Parathyroid adenoma (tissue), 2 donors: Measurements from ENCODE around the gene APBA1.

Experiments
- H2AFZ ChIP-seq: fragments of 300-600 bp; sonication (generic); one replicate; pipeline ENCODE4 v1.7.0; 2017; ENCODE audit warnings: antibody characterized with exemption, mild to moderate bottlenecking
- H3K27ac ChIP-seq: fragments of 300-600 bp; sonication (generic); one replicate; pipeline ENCODE4 v1.7.0; 2017
- H3K27me3 ChIP-seq: fragments of 300-600 bp; sonication (generic); one replicate; pipeline ENCODE4 v1.7.0; 2017; ENCODE audit warnings: low read length; ENCODE audit not compliant: control insufficient read depth, insufficient read depth
- H3K36me3 ChIP-seq: fragments of 300-600 bp; sonication (generic); one replicate; pipeline ENCODE4 v1.7.0; 2017; ENCODE audit warnings: low read length; ENCODE audit not compliant: control insufficient read depth, insufficient read depth
- H3K4me1 ChIP-seq: fragments of 300-600 bp; sonication (generic); one replicate; pipeline ENCODE4 v1.7.0; 2017; ENCODE audit warnings: control low read depth
- H3K4me2 ChIP-seq: fragments of 300-600 bp; sonication (generic); one replicate; pipeline ENCODE4 v1.7.0; 2017; ENCODE audit warnings: low read length
- H3K4me3 ChIP-seq: fragments of 300-600 bp; sonication (generic); one replicate; pipeline ENCODE4 v1.7.0; 2017; ENCODE audit warnings: low read depth, low read length
- H3K79me2 ChIP-seq: fragments of 300-600 bp; sonication (generic); one replicate; pipeline ENCODE4 v1.7.0; 2017; ENCODE audit warnings: control low read depth
- H3K9ac ChIP-seq: fragments of 300-600 bp; sonication (generic); one replicate; pipeline ENCODE4 v1.7.0; 2017; ENCODE audit warnings: mild to moderate bottlenecking
- H3K9me3 ChIP-seq: fragments of 300-600 bp; sonication (generic); one replicate; pipeline ENCODE4 v1.7.0; 2017; ENCODE audit warnings: low read length; ENCODE audit not compliant: control insufficient read depth
- CTCF ChIP-seq: fragments of 300-600 bp; sonication (generic); IDR thresholded peaks from one replicate; pipeline ENCODE4 v1.7.0; 2017; ENCODE audit warnings: antibody characterized with exemption, mild to moderate bottlenecking
- donor health status: primary hyperparathyroidism.

The APBA1 gene

GRCh38 chr9:69667306-69667705 lies 4.9 kb downstream of the APBA1 start:
- Histone ChIP-seq H3K79me2 (no peaks in the 10 kb centered on the region), H3K4me3 (no peak overlapping the region)

GRCh38 chr9:69660304-69660703 lies 11.9 kb downstream of the APBA1 start:
- Histone ChIP-seq H3K4me1 (no peaks in the 10 kb centered on the region), H3K27me3 (no peaks in the 10 kb centered on the region), H3K9me3 (no peaks in the 10 kb centered on the region), H3K4me2 (no peak overlapping the region), H3K4me3 (no peak overlapping the region), H2AFZ (no peak overlapping the region), H3K79me2 (no peaks in the 10 kb centered on the region), H3K27ac (no peak overlapping the region), H3K36me3 (no peaks in the 10 kb centered on the region), H3K9ac (no peak overlapping the region)
- no peak for TF ChIP-seq CTCF

More at GRCh38 chr9:69667306-69667705, 4.9 kb downstream of the APBA1 start:
- H3K9me3 ChIP-seq, result no peaks in the 10 kb centered on the region
- no peak for TF ChIP-seq CTCF
- no peaks in the 10 kb centered on the region for H3K36me3 ChIP-seq
- no peaks in the 10 kb centered on the region for H3K4me1 ChIP-seq
- no peak overlapping the region for H3K27ac ChIP-seq
- H3K27me3 ChIP-seq, result no peaks in the 10 kb centered on the region
- no peak overlapping the region for H3K9ac ChIP-seq
- H3K4me2 ChIP-seq, result no peak overlapping the region
- no peak overlapping the region for H2AFZ ChIP-seq

- no peaks in the 10 kb centered on the region for H3K9me3 ChIP-seq
- H3K4me3 ChIP-seq, result no peak overlapping the region
- no peaks in the 10 kb centered on the region for H3K4me1 ChIP-seq
- TF ChIP-seq CTCF, result no peak
- H3K27ac ChIP-seq, result no peak overlapping the region
- no peak overlapping the region for H2AFZ ChIP-seq
- H3K79me2 ChIP-seq, result no peaks in the 10 kb centered on the region
- H3K9ac ChIP-seq, result no peak overlapping the region
- H3K27me3 ChIP-seq, result no peaks in the 10 kb centered on the region
- H3K36me3 ChIP-seq, result no peaks in the 10 kb centered on the region
- H3K4me2 ChIP-seq, result no peak overlapping the region
Observed at GRCh38 chr9:69658987-69659675, 13.0 kb downstream of the APBA1 start.

DNA sequence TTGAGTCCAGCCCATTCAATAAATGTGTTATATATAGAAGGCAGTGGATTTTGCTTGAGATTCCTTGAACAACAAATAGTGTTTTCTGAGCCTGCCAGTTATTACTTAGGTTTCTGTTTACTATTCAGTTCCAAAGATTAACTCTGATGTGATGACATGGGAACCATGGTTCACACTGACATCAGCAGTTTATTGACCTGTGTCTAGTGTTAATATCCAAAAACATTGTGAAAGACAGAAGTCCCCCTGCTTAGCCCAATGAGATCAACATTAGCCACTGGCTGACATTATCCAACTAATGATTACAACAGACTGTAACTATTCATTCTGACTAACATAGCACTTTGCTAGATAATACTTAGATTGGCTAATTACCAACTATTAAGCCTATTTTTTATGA lies 14.9 kb downstream of the APBA1 start:
- no peaks in the 10 kb centered on the region for H3K4me1 ChIP-seq
- H3K27me3 ChIP-seq, result no peaks in the 10 kb centered on the region
- H3K4me3 ChIP-seq, result no peak overlapping the region
- H3K27ac ChIP-seq, result no peak overlapping the region
- no peaks in the 10 kb centered on the region for H3K36me3 ChIP-seq
- H3K79me2 ChIP-seq, result no peaks in the 10 kb centered on the region
- H3K9ac ChIP-seq, result no peak overlapping the region
- H2AFZ ChIP-seq, result no peak overlapping the region
- H3K9me3 ChIP-seq, result no peaks in the 10 kb centered on the region
- H3K4me2 ChIP-seq, result no peak overlapping the region
- no peak for TF ChIP-seq CTCF

DNA sequence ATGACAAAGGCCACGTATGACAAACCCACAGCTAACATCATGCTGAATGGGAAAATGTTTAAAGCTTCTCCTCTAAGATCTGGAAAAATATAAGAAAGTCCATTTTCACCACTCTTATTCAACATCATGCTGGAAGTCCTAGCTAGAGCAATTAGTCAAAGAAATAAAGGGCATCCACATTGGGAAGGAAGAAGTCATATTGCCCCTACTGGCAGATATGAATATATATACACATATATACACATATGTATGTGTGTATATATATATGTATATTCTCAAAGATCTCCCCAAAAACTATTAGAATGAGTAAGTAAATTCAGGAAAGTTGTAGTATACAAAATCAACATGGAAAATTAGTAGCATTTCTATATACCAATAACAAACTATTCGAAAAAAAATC lies 17.1 kb downstream of the APBA1 start:
- no peaks in the 10 kb centered on the region for H3K27me3 ChIP-seq
- no peaks in the 10 kb centered on the region for H3K79me2 ChIP-seq
- H3K4me3 ChIP-seq, result no peak overlapping the region
- no peaks in the 10 kb centered on the region for H3K4me1 ChIP-seq
- no peaks in the 10 kb centered on the region for H3K36me3 ChIP-seq
- TF ChIP-seq CTCF, result no peak
- no peak overlapping the region for H2AFZ ChIP-seq
- H3K4me2 ChIP-seq, result no peak overlapping the region
- no peaks in the 10 kb centered on the region for H3K9me3 ChIP-seq
- no peak overlapping the region for H3K9ac ChIP-seq
- H3K27ac ChIP-seq, result no peak overlapping the region
